Body of pancreas (tissue), 4 donors: ENCODE results near the gene CCNYL1. TPM values are rescaled to one million over a fixed set of nuclear protein-coding genes. Genes with fewer than 3 reads are reported as not detected.

Experiments
- ATAC-seq: fragments of 150-250 bp; one replicate; pipeline ENCODE4 v1.9.1; 2016
- DNase-seq, 4 donors: peaks; one replicate each; pipeline ENCODE4 v3.0.0-alpha.2; 2019
- H3K27ac ChIP-seq, 4 donors: fragments of 200-600 bp; sonication (generic); 1 replicate in 3 of 4; 2 replicates in 1 of 4; pipeline versions ENCODE4 v1.5.1 to v1.6.1; 2016 to 2019; ENCODE audit warnings: mild to moderate bottlenecking in 1 of 4, mixed read lengths in 1 of 4, moderate library complexity in 1 of 4
- H3K27me3 ChIP-seq, 2 donors: fragments of 200-600 bp; sonication (generic); one replicate each; pipeline ENCODE4 v1.6.0; 2016; ENCODE audit warnings: mild to moderate bottlenecking in 1 of 2
- H3K36me3 ChIP-seq, 2 donors: fragments of 200-600 bp; sonication (generic); replicated peaks in 1 of 2; 2 replicates each; pipeline ENCODE4 v1.5.1; 2016; ENCODE audit warnings: low read depth in 2 of 2; ENCODE audit not compliant: insufficient read depth in 1 of 2
- H3K4me1 ChIP-seq: fragments of 200-600 bp; sonication (generic); one replicate; pipeline ENCODE4 v1.6.0; 2016
- H3K4me3 ChIP-seq, 2 donors: fragments of 200-600 bp; sonication (generic); 1 replicate in 1 of 2; 2 replicates in 1 of 2; pipeline ENCODE4 v1.5.1; 2016 to 2019
- H3K9me3 ChIP-seq, 3 donors: fragments of 200-600 bp; sonication (generic); 1 replicate in 2 of 3; 2 replicates in 1 of 3; pipeline ENCODE4 v1.5.1; 2016
- POLR2A ChIP-seq, 3 donors: fragments of 450-650 bp; IDR thresholded peaks; one replicate each; pipeline ENCODE4 v1.6.1; 2016; ENCODE audit warnings: antibody characterized with exemption in 3 of 3, mild to moderate bottlenecking in 2 of 3
- WGBS, 2 donors: methylation state at CpG; one replicate each; pipeline ENCODE4 v1.1.5; 2017; 5-methylcytosine and 5-hydroxymethylcytosine counted together
- intact Hi-C: fragments of 100-400 bp; cut with DNase I; formaldehyde crosslinking; loops from one replicate; pipeline ENCODE4 v1.15.1; 2023
- total RNA-seq, 2 donors: library from RNA; depleted of rRNA; stranded (reverse); fragments of >200 nt; gene quantifications; one replicate each; pipeline ENCODE4 v1.1.0, GENCODE V29; 2016
- TF ChIP-seq, protein P1 (sequence below), 7 experiments: fragments of 450-650 bp in 4 of 7; fragments of 200-600 bp in 3 of 7; sonication (generic) in 3 of 7; IDR thresholded peaks; one replicate each; pipeline ENCODE4 v1.5.1; 2016 to 2019; ENCODE audit warnings: antibody characterized with exemption in 7 of 7

Gene CCNYL1
- total RNA-seq, 2 donors from 2014 or later, result 14.5 to 14.8 TPM

DNA sequence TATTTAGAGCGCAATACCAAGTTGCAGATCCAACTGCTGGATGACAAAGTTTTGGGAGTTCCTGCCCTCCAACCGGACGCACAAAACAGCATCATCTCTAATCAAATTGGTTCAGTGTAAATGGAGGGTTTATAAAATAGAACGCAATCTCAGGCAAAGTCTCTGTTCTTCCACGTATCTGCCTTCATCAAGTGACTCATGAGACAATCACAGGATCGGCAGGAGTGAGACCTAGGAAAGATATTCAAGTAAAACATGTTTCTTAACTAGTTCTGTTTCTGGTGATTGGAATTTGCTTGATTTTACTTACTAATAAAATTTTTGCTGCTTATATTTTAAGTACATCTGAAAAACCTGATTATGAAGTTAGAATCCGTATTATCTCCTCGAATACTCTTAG, 50.7 kb downstream of the CCNYL1 start:
- Histone ChIP-seq H3K27ac (no peak overlapping the region), H3K4me3 (no peak overlapping the region), H3K36me3 (peaks cover 0 to 9% of the 10 kb centered on the region in 2 donors), H3K27me3 (no peaks in the 10 kb centered on the region), H3K9me3 (no peaks in the 10 kb centered on the region), H3K4me1 (peaks cover 39% of the 10 kb centered on the region)
- DNase-seq (no peak), ATAC-seq (no peak)
- TF ChIP-seq, protein P1, sequence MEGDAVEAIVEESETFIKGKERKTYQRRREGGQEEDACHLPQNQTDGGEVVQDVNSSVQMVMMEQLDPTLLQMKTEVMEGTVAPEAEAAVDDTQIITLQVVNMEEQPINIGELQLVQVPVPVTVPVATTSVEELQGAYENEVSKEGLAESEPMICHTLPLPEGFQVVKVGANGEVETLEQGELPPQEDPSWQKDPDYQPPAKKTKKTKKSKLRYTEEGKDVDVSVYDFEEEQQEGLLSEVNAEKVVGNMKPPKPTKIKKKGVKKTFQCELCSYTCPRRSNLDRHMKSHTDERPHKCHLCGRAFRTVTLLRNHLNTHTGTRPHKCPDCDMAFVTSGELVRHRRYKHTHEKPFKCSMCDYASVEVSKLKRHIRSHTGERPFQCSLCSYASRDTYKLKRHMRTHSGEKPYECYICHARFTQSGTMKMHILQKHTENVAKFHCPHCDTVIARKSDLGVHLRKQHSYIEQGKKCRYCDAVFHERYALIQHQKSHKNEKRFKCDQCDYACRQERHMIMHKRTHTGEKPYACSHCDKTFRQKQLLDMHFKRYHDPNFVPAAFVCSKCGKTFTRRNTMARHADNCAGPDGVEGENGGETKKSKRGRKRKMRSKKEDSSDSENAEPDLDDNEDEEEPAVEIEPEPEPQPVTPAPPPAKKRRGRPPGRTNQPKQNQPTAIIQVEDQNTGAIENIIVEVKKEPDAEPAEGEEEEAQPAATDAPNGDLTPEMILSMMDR (IDR thresholded peaks at IDR 0.05), result no peak
- TF ChIP-seq POLR2A (IDR thresholded peaks at IDR 0.05), result no peak
- intact Hi-C loops, result no loop called here
- 90 to 91% methylated on average over 8 of the region's 8 CpGs for WGBS, 2 donors

DNA sequence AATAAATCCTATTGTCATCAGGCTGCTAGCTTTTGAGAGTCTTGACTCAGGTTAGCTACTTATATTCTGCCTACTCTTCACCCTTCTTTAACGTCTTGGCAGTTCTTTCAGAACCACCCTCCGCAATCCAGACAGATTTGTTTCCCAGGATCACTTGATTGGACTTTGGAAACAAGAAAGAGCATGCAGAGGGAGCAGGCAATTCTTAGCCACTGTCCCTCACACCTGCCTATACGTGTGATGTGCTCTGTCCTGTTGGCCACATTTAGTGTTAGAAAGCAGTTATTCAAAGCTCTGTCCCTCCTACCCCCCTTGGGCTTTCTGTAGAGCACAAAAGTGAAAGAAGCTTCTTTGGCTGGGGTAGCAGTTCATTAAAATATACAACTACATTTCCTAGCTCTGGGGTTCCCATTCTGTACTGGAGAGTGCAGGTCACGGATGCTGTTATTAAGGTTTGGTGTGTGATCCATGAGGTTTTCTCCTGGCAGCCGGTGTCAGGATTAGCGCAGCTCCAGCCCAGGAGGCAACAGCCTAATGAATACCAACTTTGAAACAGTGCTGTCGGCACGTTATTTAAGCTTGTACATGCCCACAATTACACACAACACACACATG, 52.0 kb downstream of the CCNYL1 start:
- Histone ChIP-seq H3K9me3 (no peaks in the 10 kb centered on the region), H3K4me1 (peaks cover 51% of the 10 kb centered on the region), H3K4me3 (no peak overlapping the region), H3K27ac (no peak overlapping the region), H3K27me3 (no peaks in the 10 kb centered on the region), H3K36me3 (peaks cover 0 to 9% of the 10 kb centered on the region in 2 donors)
- no peak for TF ChIP-seq POLR2A (IDR thresholded peaks at IDR 0.05)
- TF ChIP-seq, protein P1 (IDR thresholded peaks at IDR 0.05), result no peak
- WGBS, 2 donors, result 60 to 71% methylated on average over 8 of the region's 8 CpGs
- no peak for DNase-seq
- no peak for ATAC-seq
- intact Hi-C loops, result no loop called here

DNA sequence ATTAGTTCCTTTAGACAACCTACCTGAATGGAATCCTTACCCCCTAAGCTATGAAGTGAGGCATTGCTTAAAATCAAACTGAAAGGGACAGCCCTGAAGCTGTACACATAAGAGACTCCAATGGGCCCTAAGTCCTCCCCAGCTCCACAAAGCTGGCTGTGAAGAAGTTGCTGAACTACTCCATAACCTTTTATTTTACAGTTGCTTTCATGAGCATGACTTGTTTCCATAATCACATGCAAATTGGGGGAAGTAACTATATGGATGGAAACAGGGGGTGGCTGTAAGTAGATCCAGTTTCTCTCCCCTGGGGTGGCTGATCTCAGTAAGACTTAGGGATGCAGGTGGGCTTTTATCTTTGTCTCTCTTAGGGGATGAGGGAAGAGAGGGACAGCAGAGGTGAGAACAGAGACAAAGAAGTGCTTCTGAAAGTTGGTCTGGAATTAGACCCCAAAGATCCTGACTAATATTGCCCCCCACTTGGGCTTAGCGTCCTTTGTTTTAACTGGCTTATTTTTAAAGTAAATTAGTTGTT, 52.7 kb downstream of the CCNYL1 start:
- Histone ChIP-seq H3K27ac (no peak overlapping the region), H3K9me3 (no peaks in the 10 kb centered on the region), H3K4me3 (no peak overlapping the region), H3K36me3 (peaks cover 0 to 9% of the 10 kb centered on the region in 2 donors), H3K4me1 (peaks cover 54% of the 10 kb centered on the region), H3K27me3 (no peaks in the 10 kb centered on the region)
- ATAC-seq (no peak), DNase-seq (no peak)
- 81% methylated on average over 1 of the region's 1 CpG for WGBS, 2 donors
- intact Hi-C loops, result no loop called here
- TF ChIP-seq POLR2A (IDR thresholded peaks at IDR 0.05), result no peak
- TF ChIP-seq, protein P1 (IDR thresholded peaks at IDR 0.05), result no peak

DNA sequence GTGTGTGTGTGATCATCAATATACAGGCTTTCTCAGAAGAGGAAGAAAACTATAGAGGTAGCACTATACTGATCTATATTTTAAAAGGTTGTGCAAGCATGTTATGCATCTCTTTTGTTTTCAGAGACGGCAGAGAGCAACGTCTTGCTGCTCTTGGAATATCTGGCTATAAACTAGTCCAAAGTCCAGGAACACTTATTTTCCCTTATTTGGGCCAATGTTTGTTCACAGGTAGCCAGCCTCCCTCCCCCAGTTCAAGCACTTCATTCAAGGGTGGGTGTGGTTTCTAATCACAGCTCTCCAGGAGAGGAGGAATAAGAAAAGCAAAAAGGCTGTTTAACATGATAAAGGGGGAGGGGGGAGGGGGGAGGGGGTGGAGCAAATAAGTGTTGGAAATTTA, 54.1 kb downstream of the CCNYL1 start:
- Histone ChIP-seq H3K4me3 (no peak overlapping the region), H3K9me3 (no peaks in the 10 kb centered on the region), H3K27me3 (no peaks in the 10 kb centered on the region), H3K36me3 (peaks cover 0 to 5% of the 10 kb centered on the region in 2 donors), H3K27ac (peak overlapping the region in 2 of 4 donors; percentile 74 to 80), H3K4me1 (peaks cover 58% of the 10 kb centered on the region)
- intact Hi-C loops, result no loop called here
- peak; percentile 55 to 78 (median 66) for DNase-seq
- no peak for ATAC-seq
- 13 to 41% methylated on average over 2 of the region's 2 CpGs for WGBS, 2 donors
- TF ChIP-seq, protein P1 (IDR thresholded peaks at IDR 0.05), result no peak
- no peak for TF ChIP-seq POLR2A (IDR thresholded peaks at IDR 0.05)
